Measurements from ENCODE around the gene TNIK.
"Not testable (repeated sequence)": the region's sequence is repeated elsewhere in the genome, so short reads cannot be mapped to it uniquely, and the experiment has no call there.

The TNIK gene

GRCh38 chr3:171245796-171246765 is 214.1 kb downstream of the TNIK start:
- DNase-seq = no peak

DNA sequence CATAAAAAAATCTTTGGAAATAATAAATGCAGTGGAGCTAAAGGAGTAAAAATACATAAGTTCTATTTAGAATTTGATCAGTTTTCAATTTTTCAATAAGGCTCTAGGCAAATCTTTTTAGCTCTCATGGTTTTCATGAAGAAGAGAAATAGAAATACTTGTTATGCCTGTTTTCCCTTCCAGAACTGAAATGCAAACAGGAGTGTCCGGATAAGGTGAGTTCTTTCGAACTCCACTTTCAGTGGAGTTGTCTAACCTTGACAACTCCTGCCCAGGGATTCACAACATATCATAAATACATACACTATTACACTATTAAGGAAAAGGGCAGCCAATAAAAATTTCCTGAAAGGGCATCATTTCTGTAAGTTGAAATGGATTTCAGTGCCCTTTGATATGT is 217.3 kb downstream of the TNIK start:
- no peak for DNase-seq

DNA sequence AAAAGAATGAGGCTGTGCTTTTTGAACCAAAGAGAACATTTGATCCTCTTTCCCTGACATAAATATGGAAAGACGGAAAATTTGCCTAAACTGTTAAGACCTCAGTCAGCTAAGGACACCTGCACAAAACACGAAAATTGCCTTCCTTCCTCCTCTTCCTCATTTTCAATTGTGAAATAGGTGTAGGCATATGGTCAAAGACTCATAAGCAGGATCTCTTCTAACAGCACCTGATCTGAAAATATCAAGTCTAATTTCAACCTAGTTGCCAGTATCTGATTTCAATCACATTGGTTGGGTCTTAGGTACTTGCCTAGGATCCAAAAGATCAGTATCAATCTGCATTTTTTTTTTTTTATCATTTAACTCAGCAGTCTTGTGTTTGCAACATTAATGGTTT is 218.0 kb downstream of the TNIK start:
- DNase-seq = no peak

GRCh38 chr3:171241655-171242054 is 218.6 kb downstream of the TNIK start:
- DNase-seq = not testable (repeated sequence)

GRCh38 chr3:171240504-171240835 is 219.7 kb downstream of the TNIK start:
- no peak for DNase-seq

DNA sequence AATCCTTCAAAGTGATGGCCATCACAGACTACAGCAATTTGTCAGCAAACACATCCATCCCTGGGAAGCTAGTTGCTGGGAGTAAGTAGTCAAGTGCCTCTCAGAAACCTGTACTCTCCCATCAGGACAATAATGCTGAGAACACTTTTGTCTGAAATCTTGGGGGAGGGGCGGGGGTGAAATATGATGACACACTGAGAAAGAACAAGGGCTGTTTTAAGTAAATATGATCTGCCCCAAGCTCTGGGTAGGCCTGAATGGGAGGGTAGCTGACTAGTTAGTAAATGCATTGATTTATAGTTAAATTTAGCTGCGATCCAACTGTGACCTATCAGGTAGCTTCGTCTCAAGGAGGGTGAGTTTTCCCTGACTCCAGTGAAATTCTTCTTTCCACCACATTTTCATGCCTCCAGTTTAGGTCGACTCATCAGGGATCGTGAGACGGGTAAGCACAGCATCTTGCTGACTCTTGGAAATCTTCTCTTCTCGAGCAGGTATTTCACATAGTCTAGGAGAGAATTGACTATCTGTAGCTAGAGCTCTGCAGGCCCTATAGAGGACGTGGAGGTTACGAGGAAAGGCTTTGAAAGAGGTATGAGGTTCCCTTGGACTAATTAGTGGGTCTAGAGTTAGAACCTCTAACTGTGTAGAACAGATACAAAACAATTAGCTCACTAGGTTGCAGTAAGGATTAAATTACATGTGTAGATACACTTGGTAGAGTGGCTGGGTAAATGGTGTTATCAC is 220.3 kb downstream of the TNIK start:
- DNase-seq = no peak

DNA sequence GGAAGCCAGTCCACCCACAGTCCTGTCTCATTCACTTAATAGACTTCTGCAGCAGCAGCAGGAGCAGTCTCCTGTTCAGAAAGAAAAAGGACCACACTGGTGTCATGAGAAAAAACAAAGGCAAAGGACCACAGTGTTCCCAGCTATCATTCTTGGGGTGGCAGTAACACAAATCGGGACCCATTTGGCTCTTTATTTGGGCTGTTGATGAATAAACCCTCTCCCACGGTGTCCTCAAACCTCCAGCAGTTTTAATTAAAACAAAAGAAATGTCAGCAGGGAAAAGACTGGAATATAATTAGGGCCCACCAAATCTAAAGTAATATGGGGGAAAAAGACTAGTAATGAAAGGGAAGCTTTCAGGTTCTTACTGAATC is 223.2 kb downstream of the TNIK start:
- DNase-seq = no peak

DNA sequence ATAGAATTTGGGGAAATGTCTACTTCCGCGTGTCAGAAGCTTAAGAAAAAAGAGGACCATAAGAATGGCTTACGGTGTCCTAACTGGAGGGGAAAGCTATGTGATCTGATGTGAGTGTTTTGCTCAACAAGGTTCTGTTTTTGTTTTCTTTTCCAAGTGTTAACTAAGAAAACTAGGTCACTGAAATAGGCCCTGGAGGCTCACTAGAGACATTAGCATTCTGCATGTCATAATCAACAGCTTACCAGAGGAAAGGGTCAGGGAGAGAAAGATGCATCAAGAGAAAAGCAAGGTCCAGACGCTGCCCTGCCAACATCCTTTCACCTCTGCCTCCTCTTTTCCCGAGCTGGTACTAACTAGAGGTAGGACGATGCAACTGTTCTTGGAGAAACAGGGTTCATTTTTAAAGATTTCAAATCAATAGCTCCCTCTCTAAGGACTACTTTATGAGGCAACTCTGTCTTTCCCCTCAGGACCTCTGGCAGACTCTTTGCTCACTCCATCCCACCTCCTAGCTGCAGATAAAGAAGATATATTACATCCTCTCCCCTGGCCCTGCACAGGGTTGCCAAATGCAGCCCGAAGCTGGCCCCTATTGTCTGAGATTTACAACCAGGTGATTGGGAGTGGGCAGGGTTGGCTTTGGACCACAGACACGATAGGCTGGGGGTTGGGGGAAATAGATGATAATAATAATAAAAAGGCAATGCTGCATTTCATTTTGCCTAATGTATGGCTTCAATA is 223.8 kb downstream of the TNIK start:
- no peak for DNase-seq

- no peak for DNase-seq
These were observed 225.8 kb downstream of the TNIK start for GRCh38 chr3:171234298-171235010.

DNA sequence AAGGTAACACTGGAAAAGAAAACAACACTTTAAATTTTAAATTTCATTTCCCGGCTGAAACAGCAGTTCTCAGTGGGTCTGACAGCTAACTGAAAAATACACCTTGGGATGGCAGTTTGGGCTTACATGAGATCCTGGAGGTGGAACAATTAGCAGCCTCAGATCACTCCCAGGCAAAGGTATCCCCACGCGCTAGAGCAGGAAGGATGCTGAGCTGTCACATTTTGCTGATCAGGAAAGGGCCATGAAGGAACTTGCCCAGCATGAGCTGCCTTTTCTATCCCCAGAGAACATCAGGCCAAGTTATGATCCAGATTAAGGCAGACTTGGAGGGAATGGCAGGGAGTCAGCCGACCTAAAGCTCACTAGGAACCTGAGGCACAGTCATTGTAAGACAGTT is 228.8 kb downstream of the TNIK start:
- DNase-seq = no peak

- no peak for DNase-seq
These were observed 229.3 kb downstream of the TNIK start for GRCh38 chr3:171230865-171231264.

- DNase-seq = no peak
These were observed 231.0 kb downstream of the TNIK start for GRCh38 chr3:171229173-171229572.

GRCh38 chr3:171228240-171228639 is 232.0 kb downstream of the TNIK start:
- no peak for DNase-seq

- DNase-seq = no peak
These were observed 232.4 kb downstream of the TNIK start for GRCh38 chr3:171227828-171228227.

DNA sequence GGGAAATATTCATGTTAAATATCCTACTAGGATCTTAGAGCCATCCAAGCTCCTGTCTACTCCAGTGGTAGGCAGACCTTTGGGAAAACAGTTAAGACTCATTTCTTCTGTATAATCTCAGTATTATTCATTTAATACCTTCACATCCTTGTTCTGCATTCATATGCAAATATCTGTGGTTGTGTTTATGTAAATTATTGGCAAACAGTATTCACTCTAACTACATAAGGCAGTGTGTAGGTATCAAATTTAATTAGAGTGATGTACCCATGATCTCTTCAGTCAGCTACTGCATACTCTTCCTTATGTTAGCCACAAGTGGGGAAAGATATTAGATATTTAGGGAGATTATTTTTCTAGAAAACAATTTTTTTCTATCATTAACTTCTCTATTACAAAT is 232.8 kb downstream of the TNIK start:
- DNase-seq = no peak

DNA sequence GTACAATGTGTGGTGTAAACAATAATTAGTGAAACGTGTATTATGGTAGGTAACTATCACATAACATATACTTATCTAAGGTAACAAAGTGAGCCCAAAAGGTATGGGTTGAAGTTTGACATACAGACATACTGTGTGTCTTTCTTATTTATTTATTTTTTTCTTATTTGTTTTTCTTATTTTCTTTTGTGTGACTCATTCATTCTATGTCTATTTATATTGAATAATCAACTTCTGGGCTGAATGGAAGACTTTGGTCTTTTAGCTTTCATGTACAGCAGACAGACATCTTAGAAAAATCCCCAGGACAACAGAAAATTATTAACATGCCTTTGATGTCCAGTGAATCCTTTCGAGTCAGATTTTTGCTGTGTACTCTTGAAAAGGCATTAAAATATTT is 233.4 kb downstream of the TNIK start:
- DNase-seq = no peak

- no peak for DNase-seq
These were observed 234.5 kb downstream of the TNIK start for GRCh38 chr3:171225708-171226107.

DNA sequence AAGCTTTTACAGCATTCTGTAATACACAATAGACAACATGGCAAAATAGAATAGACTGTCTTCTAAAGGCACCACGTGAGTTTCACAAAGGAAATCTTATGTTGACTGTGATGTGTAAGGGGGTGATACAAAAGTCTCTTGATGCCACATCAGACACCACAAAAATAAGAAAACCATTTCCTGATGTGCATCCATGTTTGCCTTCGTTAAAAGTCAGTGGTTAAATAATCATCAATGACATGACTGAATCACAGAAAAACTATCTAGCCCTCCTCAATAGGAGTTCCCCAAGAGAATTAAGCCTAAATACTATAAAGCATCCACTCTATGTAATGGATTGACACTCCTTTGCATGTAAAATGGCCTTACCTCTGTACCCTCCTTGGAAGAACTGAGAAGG is 235.0 kb downstream of the TNIK start:
- DNase-seq = no peak

GRCh38 chr3:171223396-171223795 is 236.8 kb downstream of the TNIK start:
- no peak for DNase-seq

GRCh38 chr3:171222995-171223394 is 237.2 kb downstream of the TNIK start:
- no peak for DNase-seq

- DNase-seq = no peak
These were observed 238.6 kb downstream of the TNIK start for GRCh38 chr3:171221597-171221996.

DNA sequence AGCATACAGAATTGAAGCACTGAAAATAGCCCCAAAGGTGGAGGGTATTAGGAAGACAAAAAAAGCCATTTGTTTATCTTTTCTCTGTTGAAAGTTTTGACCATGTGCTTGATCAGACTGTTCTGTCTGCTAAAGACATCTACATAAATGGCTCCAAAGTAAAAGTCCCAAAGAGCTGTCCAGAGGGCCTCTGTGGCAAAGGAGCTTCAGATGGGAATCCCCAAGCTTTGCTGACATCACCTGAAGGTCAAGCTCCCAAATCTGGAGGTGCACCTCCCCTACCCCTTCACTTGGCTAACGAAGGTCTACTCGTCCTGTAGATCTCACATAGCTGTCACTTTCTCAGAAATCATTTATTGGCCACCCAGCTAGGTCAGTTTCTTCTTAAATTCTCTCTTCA is 239.1 kb downstream of the TNIK start:
- DNase-seq = no peak

- DNase-seq = no peak
These were observed 240.9 kb downstream of the TNIK start for GRCh38 chr3:171219258-171219657.

Measured in SIG-M5 (cell line).